Neural cell (in vitro differentiated cells): Measurements from ENCODE around the gene ZNF653.

Source experiments
- CTCF ChIP-seq: fragments of 450-650 bp; IDR thresholded peaks from 2 replicates; pipeline ENCODE4 v1.5.1; 2014; ENCODE audit warnings: antibody characterized with exemption, mild to moderate bottlenecking, moderate library complexity; ENCODE audit not compliant: poor library complexity, severe bottlenecking
- EP300 ChIP-seq: fragments of 450-650 bp; conservative IDR thresholded peaks from 2 replicates; pipeline ENCODE4 v1.6.1; 2014; ENCODE audit warnings: antibody characterized with exemption, mild to moderate bottlenecking, moderate library complexity; ENCODE audit not compliant: poor library complexity, severe bottlenecking
- EZH2 ChIP-seq: fragments of 200-600, 300-800 bp; shearing (Covaris generic), sonication (generic); IDR thresholded peaks from 2 replicates; pipeline ENCODE4 v1.6.1; 2014; ENCODE audit warnings: antibody characterized with exemption, low read length, borderline replicate concordance, mild to moderate bottlenecking; ENCODE audit not compliant: insufficient read depth, poor library complexity, severe bottlenecking
- RAD21 ChIP-seq: fragments of 450-650 bp; conservative IDR thresholded peaks from 2 replicates; pipeline ENCODE4 v1.6.1; 2014; ENCODE audit warnings: antibody characterized with exemption, mild to moderate bottlenecking, moderate library complexity
- SMC3 ChIP-seq: fragments of 450-650 bp; conservative IDR thresholded peaks from 2 replicates; pipeline ENCODE4 v1.6.1; 2014; ENCODE audit warnings: antibody characterized with exemption, mild to moderate bottlenecking, moderate library complexity; ENCODE audit not compliant: poor library complexity
- TAF1 ChIP-seq: IDR thresholded peaks from 2 replicates; pipeline ENCODE4 v1.6.1; 2012; ENCODE audit warnings: low read depth

GRCh38 chr19:11505504-11506100 is at the start of gene ZNF653:
- TF ChIP-seq EZH2 (no peak), SMC3 (no peak), RAD21 (no peak), CTCF (no peak), EP300 (peak; percentile 47), TAF1 (peak; percentile 40)
